ENCODE measurements around the gene PCDHGB4. TPM values are rescaled to one million over a fixed set of nuclear protein-coding genes. Genes with fewer than 3 reads are reported as not detected.
"Not testable (repeated sequence)": the region's sequence is repeated elsewhere in the genome, so short reads cannot be mapped to it uniquely, and the experiment has no call there.

Gene PCDHGB4
- 1.4 and 1.5 TPM in 2 replicates for polyA plus RNA-seq (2011; rRNA removed)
- polyA plus RNA-seq (2012; cell fraction: cytosol; rRNA removed): 0.66 and 1.00 TPM in 2 replicates
- 2.7 and 3.4 TPM in 2 replicates for polyA plus RNA-seq (2012; cell fraction: nucleus; rRNA removed)
- polyA plus RNA-seq (2017; fragmentation: RNase III; extraction: RNeasy Plus Mini Kit Qiagen cat#74134 plus additional on column Dnase treatment): 0.90 to 1.6 TPM (median 1.1 TPM) in 3 replicates
- 3.1 and 3.7 TPM in 2 replicates for polyA minus RNA-seq (2011; rRNA and poly(A)+ RNA removed)

GRCh38 chr5:141387557-141388311 is at the start of gene PCDHGB4:
TSS of gene PCDHGB4 (plus strand) at chr5:141387698. CDS start at chr5:141387885, 187 bp downstream.
- CTCF ChIA-PET: interaction anchor here (0.8 to 3.7 kb wide), 6 partner anchors 17 to 176 kb away, joined by 3 to 16 read pairs (median 3); partner anchors contain the start of genes PCDHGA2, PCDHGA5, PCDHGB3 and PCDHGC3
- POLR2A ChIA-PET, H3K4me2 ChIP-seq, H3K4me3 ChIP-seq, FAIRE-seq, H3K4me1 ChIP-seq, H3K27ac ChIP-seq: not testable (repeated sequence)
- TF ChIP-seq, protein P1, sequence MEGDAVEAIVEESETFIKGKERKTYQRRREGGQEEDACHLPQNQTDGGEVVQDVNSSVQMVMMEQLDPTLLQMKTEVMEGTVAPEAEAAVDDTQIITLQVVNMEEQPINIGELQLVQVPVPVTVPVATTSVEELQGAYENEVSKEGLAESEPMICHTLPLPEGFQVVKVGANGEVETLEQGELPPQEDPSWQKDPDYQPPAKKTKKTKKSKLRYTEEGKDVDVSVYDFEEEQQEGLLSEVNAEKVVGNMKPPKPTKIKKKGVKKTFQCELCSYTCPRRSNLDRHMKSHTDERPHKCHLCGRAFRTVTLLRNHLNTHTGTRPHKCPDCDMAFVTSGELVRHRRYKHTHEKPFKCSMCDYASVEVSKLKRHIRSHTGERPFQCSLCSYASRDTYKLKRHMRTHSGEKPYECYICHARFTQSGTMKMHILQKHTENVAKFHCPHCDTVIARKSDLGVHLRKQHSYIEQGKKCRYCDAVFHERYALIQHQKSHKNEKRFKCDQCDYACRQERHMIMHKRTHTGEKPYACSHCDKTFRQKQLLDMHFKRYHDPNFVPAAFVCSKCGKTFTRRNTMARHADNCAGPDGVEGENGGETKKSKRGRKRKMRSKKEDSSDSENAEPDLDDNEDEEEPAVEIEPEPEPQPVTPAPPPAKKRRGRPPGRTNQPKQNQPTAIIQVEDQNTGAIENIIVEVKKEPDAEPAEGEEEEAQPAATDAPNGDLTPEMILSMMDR (IDR thresholded peaks at IDR 0.05): peak; percentile 13; the same call in 1 of the 3 replicates
- peak; percentile 26 to 31; a peak in 2 of 5 replicates for TF ChIP-seq RAD21 (conservative IDR thresholded peaks at IDR 0.05 in 1 of 2, IDR thresholded peaks at IDR 0.05 in 1 of 2)
- ATAC-seq (peak; percentile 63 to 64), DNase-seq (ENCODE audit: low read depth in 1 of 2, low spot score in 1 of 2) (peak in 1 of 2 experiments; percentile 42)
- H3K9me3 ChIP-seq: peaks cover 66% of the 10 kb centered on the region
- WGBS (ENCODE audit: missing lambda C conversion rate): 65% methylated on average over 23 of the region's 40 CpGs

DNA sequence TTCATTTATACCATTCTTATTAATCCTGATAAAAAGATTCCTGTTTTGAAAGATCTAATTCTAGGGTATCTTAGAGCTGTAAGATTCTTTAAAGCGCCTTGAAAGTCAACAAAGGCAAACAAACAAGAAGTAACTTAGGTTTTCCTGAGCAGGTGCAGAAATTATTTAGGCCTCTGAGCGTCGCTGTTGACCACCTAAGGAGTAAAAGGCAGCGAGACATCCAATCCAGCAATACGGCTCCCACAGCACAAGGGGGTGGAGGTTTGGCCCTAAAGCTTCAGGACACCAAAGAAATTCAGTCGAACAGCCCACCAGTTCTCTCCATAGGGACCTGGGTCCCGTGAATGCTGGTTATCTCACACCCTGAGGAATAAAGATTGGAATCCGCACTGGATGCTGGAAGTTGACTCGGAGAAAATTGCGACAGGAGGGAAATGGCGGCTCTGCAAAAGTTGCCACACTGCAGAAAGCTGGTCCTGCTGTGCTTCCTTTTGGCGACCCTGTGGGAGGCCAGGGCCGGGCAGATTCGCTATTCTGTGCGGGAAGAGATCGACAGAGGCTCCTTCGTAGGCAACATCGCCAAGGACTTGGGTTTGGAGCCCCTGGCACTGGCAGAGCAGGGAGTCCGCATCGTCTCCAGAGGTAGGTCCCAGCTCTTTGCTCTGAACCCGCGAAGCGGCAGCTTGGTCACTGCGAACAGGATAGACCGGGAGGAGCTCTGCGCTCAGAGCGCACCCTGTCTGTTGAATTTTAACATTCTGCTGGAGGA is 48.8 kb upstream of the PCDHGB4 start, which contains the start of gene PCDHGA2:
PCDHGA2 (plus strand) TSS at position 223 of the 769 bp plus-strand sequence.
- CTCF ChIA-PET: interaction anchor here (0.6 to 2.9 kb wide), 19 partner anchors 10 to 257 kb away, joined by 3 to 22 read pairs (median 5); partner anchors contain the start of genes PCDHGA1, PCDHGB1, PCDHGB4 and TAF7
- peak within 1 kb of the TSS; percentile 61 for H3K4me2 ChIP-seq
- POLR2A ChIA-PET: interaction anchor here (1.0 to 1.6 kb wide), 3 partner anchors 12 to 183 kb away, joined by 3 to 15 read pairs (median 6); partner anchors contain the start of genes PCDHGB1 and TAF7
- peaks cover 37% of the 10 kb centered on the region for H3K9me3 ChIP-seq
- 27% methylated on average over 25 of the region's 27 CpGs for WGBS (ENCODE audit: missing lambda C conversion rate)
- FAIRE-seq (no peak), DNase-seq (ENCODE audit: low read depth in 1 of 2, low spot score in 1 of 2) (peak; percentile 24 to 74), ATAC-seq (peak; percentile 54 to 87; a peak in 4 of 6 replicates)
- H3K4me1 ChIP-seq: no peaks in the 10 kb centered on the region
- TF ChIP-seq, protein P2, sequence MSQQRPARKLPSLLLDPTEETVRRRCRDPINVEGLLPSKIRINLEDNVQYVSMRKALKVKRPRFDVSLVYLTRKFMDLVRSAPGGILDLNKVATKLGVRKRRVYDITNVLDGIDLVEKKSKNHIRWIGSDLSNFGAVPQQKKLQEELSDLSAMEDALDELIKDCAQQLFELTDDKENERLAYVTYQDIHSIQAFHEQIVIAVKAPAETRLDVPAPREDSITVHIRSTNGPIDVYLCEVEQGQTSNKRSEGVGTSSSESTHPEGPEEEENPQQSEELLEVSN (IDR thresholded peaks at IDR 0.05; ENCODE audit: borderline replicate concordance, low read depth): no peak; the same call in 1 of the 2 replicates
- TF ChIP-seq, protein P3, sequence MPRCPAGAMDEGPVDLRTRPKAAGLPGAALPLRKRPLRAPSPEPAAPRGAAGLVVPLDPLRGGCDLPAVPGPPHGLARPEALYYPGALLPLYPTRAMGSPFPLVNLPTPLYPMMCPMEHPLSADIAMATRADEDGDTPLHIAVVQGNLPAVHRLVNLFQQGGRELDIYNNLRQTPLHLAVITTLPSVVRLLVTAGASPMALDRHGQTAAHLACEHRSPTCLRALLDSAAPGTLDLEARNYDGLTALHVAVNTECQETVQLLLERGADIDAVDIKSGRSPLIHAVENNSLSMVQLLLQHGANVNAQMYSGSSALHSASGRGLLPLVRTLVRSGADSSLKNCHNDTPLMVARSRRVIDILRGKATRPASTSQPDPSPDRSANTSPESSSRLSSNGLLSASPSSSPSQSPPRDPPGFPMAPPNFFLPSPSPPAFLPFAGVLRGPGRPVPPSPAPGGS (IDR thresholded peaks at IDR 0.05): no peak
- TF ChIP-seq ZNF302 (CRISPR knock-in tag; IDR thresholded peaks at IDR 0.05) (no peak), RCOR1 (IDR thresholded peaks at IDR 0.05; ENCODE audit: low read depth, low read length) (no peak), HOXA7 (CRISPR knock-in tag; IDR thresholded peaks at IDR 0.05) (no peak), NR3C1 (IDR thresholded peaks at IDR 0.05) (no peak), RAD21 (conservative IDR thresholded peaks at IDR 0.05 in 1 of 2, IDR thresholded peaks at IDR 0.05 in 1 of 2) (peak; percentile 46 to 53; a peak in 4 of 5 replicates), CEBPB (IDR thresholded peaks at IDR 0.05) (peak in 1 of 2 experiments; percentile 25; a peak in 1 of 4 replicates), MAZ (IDR thresholded peaks at IDR 0.05; ENCODE audit: borderline replicate concordance, low read depth, low read length) (no peak), ELK1 (IDR thresholded peaks at IDR 0.05; ENCODE audit: low read depth, low read length) (no peak), ZC3H11A (IDR thresholded peaks at IDR 0.05) (no peak), RARB (CRISPR knock-in tag; IDR thresholded peaks at IDR 0.05) (no peak), CBX2 (IDR thresholded peaks at IDR 0.05; ENCODE audit: borderline replicate concordance, low read depth) (no peak), POLR2AphosphoS2 (conservative IDR thresholded peaks at IDR 0.05; ENCODE audit: low read length) (no peak), ZFP36 (IDR thresholded peaks at IDR 0.05; ENCODE audit: borderline replicate concordance, partially characterized antibody) (no peak), POLR2A (IDR thresholded peaks at IDR 0.05; ENCODE audit: low read length) (no peak), RNF2 (IDR thresholded peaks at IDR 0.05; ENCODE audit: borderline replicate concordance, low read depth) (no peak)
- TF ChIP-seq, protein P4, sequence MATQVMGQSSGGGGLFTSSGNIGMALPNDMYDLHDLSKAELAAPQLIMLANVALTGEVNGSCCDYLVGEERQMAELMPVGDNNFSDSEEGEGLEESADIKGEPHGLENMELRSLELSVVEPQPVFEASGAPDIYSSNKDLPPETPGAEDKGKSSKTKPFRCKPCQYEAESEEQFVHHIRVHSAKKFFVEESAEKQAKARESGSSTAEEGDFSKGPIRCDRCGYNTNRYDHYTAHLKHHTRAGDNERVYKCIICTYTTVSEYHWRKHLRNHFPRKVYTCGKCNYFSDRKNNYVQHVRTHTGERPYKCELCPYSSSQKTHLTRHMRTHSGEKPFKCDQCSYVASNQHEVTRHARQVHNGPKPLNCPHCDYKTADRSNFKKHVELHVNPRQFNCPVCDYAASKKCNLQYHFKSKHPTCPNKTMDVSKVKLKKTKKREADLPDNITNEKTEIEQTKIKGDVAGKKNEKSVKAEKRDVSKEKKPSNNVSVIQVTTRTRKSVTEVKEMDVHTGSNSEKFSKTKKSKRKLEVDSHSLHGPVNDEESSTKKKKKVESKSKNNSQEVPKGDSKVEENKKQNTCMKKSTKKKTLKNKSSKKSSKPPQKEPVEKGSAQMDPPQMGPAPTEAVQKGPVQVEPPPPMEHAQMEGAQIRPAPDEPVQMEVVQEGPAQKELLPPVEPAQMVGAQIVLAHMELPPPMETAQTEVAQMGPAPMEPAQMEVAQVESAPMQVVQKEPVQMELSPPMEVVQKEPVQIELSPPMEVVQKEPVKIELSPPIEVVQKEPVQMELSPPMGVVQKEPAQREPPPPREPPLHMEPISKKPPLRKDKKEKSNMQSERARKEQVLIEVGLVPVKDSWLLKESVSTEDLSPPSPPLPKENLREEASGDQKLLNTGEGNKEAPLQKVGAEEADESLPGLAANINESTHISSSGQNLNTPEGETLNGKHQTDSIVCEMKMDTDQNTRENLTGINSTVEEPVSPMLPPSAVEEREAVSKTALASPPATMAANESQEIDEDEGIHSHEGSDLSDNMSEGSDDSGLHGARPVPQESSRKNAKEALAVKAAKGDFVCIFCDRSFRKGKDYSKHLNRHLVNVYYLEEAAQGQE (IDR thresholded peaks at IDR 0.05): no peak
- TF ChIP-seq, protein P1 (IDR thresholded peaks at IDR 0.05): peak; percentile 35; the same call in 2 of the 3 replicates
- H3K27ac ChIP-seq: peak within 1 kb of the TSS; percentile 59 to 70
- H3K4me3 ChIP-seq: peak within 1 kb of the TSS; percentile 45
